ENCODE results near the gene FAM133A. TPM values are rescaled to one million over a fixed set of nuclear protein-coding genes. Genes with fewer than 3 reads are reported as not detected.

Gene FAM133A
- total RNA-seq, 1 donor from 2014 or later = 0.18 TPM

GRCh38 chrX:93703701-93704100 lies 29.7 kb downstream of the FAM133A start:
- no peaks in the 10 kb centered on the region for H4K20me1 ChIP-seq (ENCODE audit: insufficient read depth, low read length)
- DNase-seq (ENCODE audit: low read depth) = no peak
- H3K4me1 Mint-ChIP-seq (ENCODE audit: low read depth, unreplicated experiment) = no peaks in the 10 kb centered on the region

DNA sequence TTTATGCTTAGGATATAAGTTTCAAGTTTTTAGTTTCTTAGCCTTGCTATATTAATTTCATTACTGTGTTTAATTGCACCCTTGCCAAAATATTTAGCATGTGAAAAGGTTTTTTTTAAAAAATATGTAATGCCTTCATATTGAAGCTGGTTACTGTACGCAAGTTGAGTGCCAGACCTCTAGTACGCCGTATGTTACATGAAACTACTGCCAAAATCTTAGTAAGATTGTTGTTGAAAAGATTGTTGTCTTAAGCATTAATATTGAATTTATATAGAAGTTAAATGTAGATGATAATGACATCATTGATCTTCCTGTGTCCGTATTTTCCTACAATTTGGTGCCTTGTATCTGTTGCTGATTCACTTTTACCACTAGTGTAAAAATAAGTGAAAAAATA lies 37.1 kb downstream of the FAM133A start:
- no peaks in the 10 kb centered on the region for H3K9me3 ChIP-seq (ENCODE audit: insufficient read depth, low read depth, low read length)
- H3K36me3 ChIP-seq (ENCODE audit: insufficient read depth, low read length) = no peaks in the 10 kb centered on the region
- Mint-ChIP-seq H3K9me3 (ENCODE audit: unreplicated experiment) (no peaks in the 10 kb centered on the region), H3K27me3 (ENCODE audit: low read depth, unreplicated experiment) (no peaks in the 10 kb centered on the region), H3K36me3 (ENCODE audit: low read depth, unreplicated experiment) (no peaks in the 10 kb centered on the region), H3K4me3 (ENCODE audit: unreplicated experiment) (no peak overlapping the region), H3K27ac (ENCODE audit: unreplicated experiment) (no peak overlapping the region), H3K4me1 (ENCODE audit: low read depth, unreplicated experiment) (no peaks in the 10 kb centered on the region)
- H3K9ac ChIP-seq (ENCODE audit: low read length) = no peak overlapping the region
- H3K79me2 ChIP-seq (ENCODE audit: insufficient read depth, low read length) = no peaks in the 10 kb centered on the region
- H3K4me3 ChIP-seq (ENCODE audit: insufficient read depth, low read depth, low read length) = no peak overlapping the region
- DNase-seq (ENCODE audit: low read depth) (no peak), FAIRE-seq (no peak)
- no peak overlapping the region for H2AFZ ChIP-seq (ENCODE audit: low read depth, low read length)
- H3K27ac ChIP-seq (ENCODE audit: low read depth, low read length) = no peak overlapping the region
- H3K27me3 ChIP-seq (ENCODE audit: insufficient read depth, low read length) = no peaks in the 10 kb centered on the region
- no peaks in the 10 kb centered on the region for H3K4me1 ChIP-seq (ENCODE audit: insufficient read depth, low read length)
- TF ChIP-seq CTCF (IDR thresholded peaks at IDR 0.05; ENCODE audit: insufficient read depth, low read depth, low read length) = no peak
- no peak for TF ChIP-seq EZH2 (IDR thresholded peaks at IDR 0.05; ENCODE audit: insufficient read depth, low read length)
- no peaks in the 10 kb centered on the region for H4K20me1 ChIP-seq (ENCODE audit: insufficient read depth, low read length)
- no peak overlapping the region for H3K4me2 ChIP-seq (ENCODE audit: low read length)

More at GRCh38 chrX:93703701-93704100, 29.7 kb downstream of the FAM133A start:
- no peaks in the 10 kb centered on the region for H3K4me1 ChIP-seq (ENCODE audit: insufficient read depth, low read length)
- Mint-ChIP-seq H3K4me3 (ENCODE audit: unreplicated experiment) (no peak overlapping the region), H3K36me3 (ENCODE audit: low read depth, unreplicated experiment) (no peaks in the 10 kb centered on the region), H3K9me3 (ENCODE audit: unreplicated experiment) (no peaks in the 10 kb centered on the region), H3K27me3 (ENCODE audit: low read depth, unreplicated experiment) (no peaks in the 10 kb centered on the region), H3K27ac (ENCODE audit: unreplicated experiment) (no peak overlapping the region)
- no peak overlapping the region for H3K4me2 ChIP-seq (ENCODE audit: low read length)
- H3K79me2 ChIP-seq (ENCODE audit: insufficient read depth, low read length) = no peaks in the 10 kb centered on the region
- peak; percentile 77 for FAIRE-seq
- TF ChIP-seq EZH2 (IDR thresholded peaks at IDR 0.05; ENCODE audit: insufficient read depth, low read length) = no peak
- no peak for TF ChIP-seq CTCF (IDR thresholded peaks at IDR 0.05; ENCODE audit: insufficient read depth, low read depth, low read length)
- H3K36me3 ChIP-seq (ENCODE audit: insufficient read depth, low read length) = no peaks in the 10 kb centered on the region
- H3K27ac ChIP-seq (ENCODE audit: low read depth, low read length) = no peak overlapping the region
- H3K9me3 ChIP-seq (ENCODE audit: insufficient read depth, low read depth, low read length) = no peaks in the 10 kb centered on the region
- H3K9ac ChIP-seq (ENCODE audit: low read length) = no peak overlapping the region
- H3K4me3 ChIP-seq (ENCODE audit: insufficient read depth, low read depth, low read length) = no peak overlapping the region
- H2AFZ ChIP-seq (ENCODE audit: low read depth, low read length) = no peak overlapping the region
- H3K27me3 ChIP-seq (ENCODE audit: insufficient read depth, low read length) = no peaks in the 10 kb centered on the region

GRCh38 chrX:93741811-93742210 lies 67.8 kb downstream of the FAM133A start:
- no peaks in the 10 kb centered on the region for H3K79me2 ChIP-seq (ENCODE audit: insufficient read depth, low read length)
- DNase-seq (ENCODE audit: low read depth) = no peak
- no peaks in the 10 kb centered on the region for H3K27me3 ChIP-seq (ENCODE audit: insufficient read depth, low read length)
- Mint-ChIP-seq H3K36me3 (ENCODE audit: low read depth, unreplicated experiment) (no peaks in the 10 kb centered on the region), H3K4me1 (ENCODE audit: low read depth, unreplicated experiment) (peaks cover 2% of the 10 kb centered on the region), H3K27ac (ENCODE audit: unreplicated experiment) (no peak overlapping the region), H3K27me3 (ENCODE audit: low read depth, unreplicated experiment) (no peaks in the 10 kb centered on the region), H3K4me3 (ENCODE audit: unreplicated experiment) (no peak overlapping the region), H3K9me3 (ENCODE audit: unreplicated experiment) (no peaks in the 10 kb centered on the region)
- no peaks in the 10 kb centered on the region for H3K36me3 ChIP-seq (ENCODE audit: insufficient read depth, low read length)
- no peak overlapping the region for H3K9ac ChIP-seq (ENCODE audit: low read length)
- no peak overlapping the region for H3K4me2 ChIP-seq (ENCODE audit: low read length)
- H3K27ac ChIP-seq (ENCODE audit: low read depth, low read length) = no peak overlapping the region
- no peak for TF ChIP-seq EZH2 (IDR thresholded peaks at IDR 0.05; ENCODE audit: insufficient read depth, low read length)
- TF ChIP-seq CTCF (IDR thresholded peaks at IDR 0.05; ENCODE audit: insufficient read depth, low read depth, low read length) = no peak
- H3K9me3 ChIP-seq (ENCODE audit: insufficient read depth, low read depth, low read length) = no peaks in the 10 kb centered on the region
- no peaks in the 10 kb centered on the region for H4K20me1 ChIP-seq (ENCODE audit: insufficient read depth, low read length)
- no peak for FAIRE-seq
- no peak overlapping the region for H2AFZ ChIP-seq (ENCODE audit: low read depth, low read length)
- H3K4me1 ChIP-seq (ENCODE audit: insufficient read depth, low read length) = no peaks in the 10 kb centered on the region
- no peak overlapping the region for H3K4me3 ChIP-seq (ENCODE audit: insufficient read depth, low read depth, low read length)
